Sigmoid colon (tissue), 4 donors: ENCODE results near the gene SGSM1.

ENCODE experiments used
- CTCF ChIP-seq, 4 experiments: fragments of 450-650 bp in 3 of 4; fragments of 200-600 bp in 1 of 4; IDR thresholded peaks; one replicate each; pipeline ENCODE4 v1.5.1; 2016 to 2019; ENCODE audit warnings: antibody characterized with exemption in 4 of 4, mild to moderate bottlenecking in 3 of 4, moderate library complexity in 2 of 4
- EP300 ChIP-seq, 4 donors: sonication (generic); formaldehyde crosslinking; IDR thresholded peaks; one replicate each; pipeline ENCODE4 v1.6.1; 2017; ENCODE audit warnings: antibody characterized with exemption in 4 of 4
- POLR2A ChIP-seq, 2 donors: fragments of 450-650 bp; IDR thresholded peaks; one replicate each; pipeline ENCODE4 v1.6.1; 2016; ENCODE audit warnings: antibody characterized with exemption in 2 of 2, mild to moderate bottlenecking in 2 of 2, moderate library complexity in 2 of 2
- POLR2AphosphoS5 ChIP-seq, 4 donors: sonication (generic); formaldehyde crosslinking; IDR thresholded peaks; one replicate each; pipeline ENCODE4 v1.6.1; 2017; ENCODE audit warnings: antibody characterized with exemption in 4 of 4

GRCh38 chr22:24893341-24894070, 87.5 kb downstream of the SGSM1 start:
- no peak for TF ChIP-seq CTCF (IDR thresholded peaks at IDR 0.05)
- TF ChIP-seq POLR2A (IDR thresholded peaks at IDR 0.05): no peak
- TF ChIP-seq POLR2AphosphoS5 (IDR thresholded peaks at IDR 0.05): no peak
- TF ChIP-seq EP300 (IDR thresholded peaks at IDR 0.05): no peak
